Stomach (tissue), 4 donors: ENCODE measurements around the gene PCDHA8.

Experiments
- POLR2A ChIP-seq, 4 donors: fragments of 450-650 bp; IDR thresholded peaks; one replicate each; pipeline ENCODE4 v1.6.1; 2016; ENCODE audit warnings: antibody characterized with exemption in 4 of 4, control low read depth in 2 of 4, mild to moderate bottlenecking in 1 of 4, moderate library complexity in 1 of 4
- POLR2AphosphoS5 ChIP-seq, 3 donors: sonication (generic); formaldehyde crosslinking; IDR thresholded peaks; one replicate each; pipeline ENCODE4 v1.6.1; 2016; ENCODE audit warnings: antibody characterized with exemption in 3 of 3

DNA sequence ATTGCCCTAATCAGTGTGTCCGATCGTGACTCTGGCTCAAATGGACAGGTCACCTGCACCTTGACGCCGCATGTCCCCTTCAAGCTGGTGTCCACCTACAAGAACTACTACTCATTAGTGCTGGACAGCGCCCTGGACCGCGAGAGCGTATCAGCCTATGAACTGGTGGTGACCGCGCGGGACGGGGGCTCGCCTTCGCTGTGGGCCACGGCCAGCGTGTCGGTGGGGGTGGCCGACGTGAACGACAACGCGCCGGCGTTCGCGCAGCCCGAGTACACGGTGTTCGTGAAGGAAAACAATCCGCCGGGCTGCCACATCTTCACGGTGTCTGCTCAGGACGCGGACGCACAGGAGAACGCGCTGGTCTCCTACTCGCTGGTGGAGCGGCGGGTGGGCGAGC lies 42.4 kb downstream of the PCDHA8 start:
- TF ChIP-seq POLR2A (IDR thresholded peaks at IDR 0.05) (no peak), POLR2AphosphoS5 (IDR thresholded peaks at IDR 0.05) (no peak)
